Measurements from ENCODE around the gene PIKFYVE. TPM values are rescaled to one million over a fixed set of nuclear protein-coding genes. Genes with fewer than 3 reads are reported as not detected.
"Not testable (repeated sequence)": the region's sequence is repeated elsewhere in the genome, so short reads cannot be mapped to it uniquely, and the experiment has no call there.

Gene PIKFYVE, protein sequence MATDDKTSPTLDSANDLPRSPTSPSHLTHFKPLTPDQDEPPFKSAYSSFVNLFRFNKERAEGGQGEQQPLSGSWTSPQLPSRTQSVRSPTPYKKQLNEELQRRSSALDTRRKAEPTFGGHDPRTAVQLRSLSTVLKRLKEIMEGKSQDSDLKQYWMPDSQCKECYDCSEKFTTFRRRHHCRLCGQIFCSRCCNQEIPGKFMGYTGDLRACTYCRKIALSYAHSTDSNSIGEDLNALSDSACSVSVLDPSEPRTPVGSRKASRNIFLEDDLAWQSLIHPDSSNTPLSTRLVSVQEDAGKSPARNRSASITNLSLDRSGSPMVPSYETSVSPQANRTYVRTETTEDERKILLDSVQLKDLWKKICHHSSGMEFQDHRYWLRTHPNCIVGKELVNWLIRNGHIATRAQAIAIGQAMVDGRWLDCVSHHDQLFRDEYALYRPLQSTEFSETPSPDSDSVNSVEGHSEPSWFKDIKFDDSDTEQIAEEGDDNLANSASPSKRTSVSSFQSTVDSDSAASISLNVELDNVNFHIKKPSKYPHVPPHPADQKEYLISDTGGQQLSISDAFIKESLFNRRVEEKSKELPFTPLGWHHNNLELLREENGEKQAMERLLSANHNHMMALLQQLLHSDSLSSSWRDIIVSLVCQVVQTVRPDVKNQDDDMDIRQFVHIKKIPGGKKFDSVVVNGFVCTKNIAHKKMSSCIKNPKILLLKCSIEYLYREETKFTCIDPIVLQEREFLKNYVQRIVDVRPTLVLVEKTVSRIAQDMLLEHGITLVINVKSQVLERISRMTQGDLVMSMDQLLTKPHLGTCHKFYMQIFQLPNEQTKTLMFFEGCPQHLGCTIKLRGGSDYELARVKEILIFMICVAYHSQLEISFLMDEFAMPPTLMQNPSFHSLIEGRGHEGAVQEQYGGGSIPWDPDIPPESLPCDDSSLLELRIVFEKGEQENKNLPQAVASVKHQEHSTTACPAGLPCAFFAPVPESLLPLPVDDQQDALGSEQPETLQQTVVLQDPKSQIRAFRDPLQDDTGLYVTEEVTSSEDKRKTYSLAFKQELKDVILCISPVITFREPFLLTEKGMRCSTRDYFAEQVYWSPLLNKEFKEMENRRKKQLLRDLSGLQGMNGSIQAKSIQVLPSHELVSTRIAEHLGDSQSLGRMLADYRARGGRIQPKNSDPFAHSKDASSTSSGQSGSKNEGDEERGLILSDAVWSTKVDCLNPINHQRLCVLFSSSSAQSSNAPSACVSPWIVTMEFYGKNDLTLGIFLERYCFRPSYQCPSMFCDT (N-terminal part only)
- 34.3 and 38.4 TPM in 2 replicates for total RNA-seq (2014; rRNA removed; shearing (Covaris generic))
- 13.6 and 21.9 TPM in 2 replicates for polyA plus RNA-seq (2014; cell fraction: nucleus; rRNA removed)

DNA sequence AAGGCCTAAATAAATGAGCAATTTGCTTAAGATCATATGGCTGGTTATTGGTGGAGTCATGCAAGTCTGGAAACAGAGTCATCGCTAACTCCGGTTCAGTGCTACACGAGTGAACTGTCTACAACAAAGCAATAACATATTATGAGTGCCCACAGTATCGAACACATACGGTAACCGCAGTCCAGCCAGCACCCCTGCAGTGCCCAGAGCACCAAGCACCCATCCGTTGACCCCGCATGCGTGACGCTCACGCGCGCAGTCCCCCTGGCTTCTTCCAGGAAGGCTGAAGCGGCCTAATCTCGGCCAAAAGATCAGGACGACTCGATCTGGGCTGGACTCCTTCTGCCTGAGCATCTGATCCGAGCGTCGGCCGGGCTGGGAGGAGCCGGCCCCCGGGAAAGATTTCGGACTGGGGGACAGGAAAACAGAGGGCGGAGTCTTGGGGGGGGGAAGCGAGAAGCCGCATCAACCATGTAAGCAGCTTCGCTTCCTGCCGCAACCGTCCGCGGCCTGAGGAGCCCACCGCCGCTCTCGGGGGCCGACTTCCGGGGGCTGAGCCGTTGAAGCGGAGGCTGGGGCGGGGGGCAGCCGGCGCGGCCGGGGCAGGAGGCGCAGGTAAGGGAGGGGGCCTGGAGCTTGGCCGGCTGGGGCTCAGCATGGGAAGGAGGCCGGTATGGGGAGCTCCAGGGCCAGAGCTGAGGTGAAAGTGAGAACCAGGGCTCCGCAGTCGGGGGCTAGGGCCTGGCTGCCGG lies at the start of gene PIKFYVE:
Gene PIKFYVE, plus strand, starts transcription at position 455 of the 752 bp plus-strand sequence. CDS start 5,265 bp downstream, outside the sequence.
- DNase-seq (ENCODE audit: extremely low read depth, low read depth) = peak; percentile 96

DNA sequence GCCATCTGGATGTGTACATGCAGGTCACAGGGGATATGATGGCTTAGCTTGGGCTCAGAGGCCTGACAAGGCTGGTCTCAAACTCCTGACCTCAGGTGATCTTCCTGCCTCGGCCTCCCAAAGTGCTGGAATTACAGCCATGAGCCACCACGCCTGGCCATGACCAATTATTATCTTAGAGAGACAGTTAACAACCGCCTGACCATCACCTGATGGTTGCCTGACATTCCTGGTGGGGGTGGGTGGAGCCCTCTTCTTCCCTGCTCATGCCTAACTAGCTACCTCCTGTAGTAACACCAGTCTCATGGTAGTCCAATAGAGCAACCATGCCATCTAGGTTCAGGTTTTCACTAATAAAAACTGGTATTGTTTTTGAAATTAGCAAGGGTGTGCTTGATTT lies 44.2 kb upstream of the PIKFYVE start:
- DNase-seq (ENCODE audit: extremely low read depth, low read depth) = not testable (repeated sequence)

DNA sequence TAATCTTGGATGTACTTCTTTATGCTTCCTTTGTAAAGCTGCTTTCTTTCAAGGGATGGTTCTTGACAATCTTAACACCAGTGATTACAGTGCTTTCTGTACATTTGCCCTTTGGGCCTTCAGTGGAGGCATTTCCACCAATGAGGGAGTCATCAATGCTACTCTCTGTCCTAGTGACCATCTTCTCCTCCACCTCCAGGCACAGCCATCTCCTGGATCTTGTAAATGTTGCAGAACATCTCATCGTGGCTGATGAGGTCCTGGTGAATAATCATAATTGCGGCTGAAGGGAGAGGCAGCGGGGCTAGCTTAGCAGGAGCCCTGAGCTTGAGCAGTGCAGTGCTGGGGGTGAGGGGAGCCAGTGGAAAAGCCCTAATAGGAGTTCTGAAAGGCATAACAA lies 43.7 kb upstream of the PIKFYVE start:
- DNase-seq (ENCODE audit: extremely low read depth, low read depth) = no peak

DNA sequence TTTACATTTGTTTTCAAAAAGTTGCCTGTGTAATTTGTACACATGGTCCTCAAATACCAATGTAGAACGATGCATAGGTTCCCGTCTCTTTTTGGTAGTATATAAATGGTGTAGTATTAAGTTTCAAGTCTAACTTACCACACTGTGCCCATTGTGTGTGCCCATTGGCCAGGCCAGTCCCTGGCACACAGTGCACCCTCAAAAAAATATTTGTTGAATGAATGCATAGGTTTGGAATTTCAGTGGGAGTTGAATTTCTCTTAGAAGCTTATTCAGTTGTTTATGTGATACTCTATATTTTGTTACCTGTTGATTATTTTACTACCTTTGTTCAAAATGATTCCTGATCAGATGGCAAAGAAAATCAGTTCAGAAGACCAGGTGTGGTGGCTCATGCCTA lies 41.3 kb upstream of the PIKFYVE start:
- DNase-seq (ENCODE audit: extremely low read depth, low read depth) = no peak

DNA sequence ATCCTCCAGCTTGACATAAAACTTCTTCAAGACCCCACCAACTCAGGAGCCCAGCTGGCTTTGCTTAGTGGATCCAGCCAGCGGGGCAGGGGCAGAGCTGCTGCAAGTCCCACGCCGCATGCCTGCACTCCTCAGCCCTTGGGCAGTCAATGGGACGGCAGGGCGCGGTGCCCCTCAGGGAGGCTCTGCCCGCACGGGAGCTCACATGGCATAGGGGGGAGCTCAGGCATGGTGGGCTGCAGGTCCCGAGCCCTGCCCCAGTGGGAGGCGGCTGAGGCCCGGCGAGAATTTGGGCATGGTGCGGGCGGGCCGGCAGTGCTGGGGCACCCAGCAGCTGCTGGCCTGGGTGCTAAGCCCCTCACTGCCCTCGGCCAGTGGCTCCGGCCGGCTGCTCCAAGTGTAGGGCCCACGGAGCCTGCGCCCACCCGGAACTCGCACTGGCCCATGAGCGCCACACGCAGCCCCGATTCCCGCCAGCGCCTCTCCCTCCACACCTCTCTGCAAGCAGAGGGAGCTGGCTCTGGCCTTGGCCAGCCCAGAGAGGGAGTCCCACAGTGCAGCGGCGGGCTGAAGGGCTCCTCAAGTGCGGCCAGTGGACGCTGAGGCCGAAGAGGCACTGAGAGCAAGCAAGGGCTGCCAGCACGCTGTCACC lies 38.3 kb upstream of the PIKFYVE start:
- DNase-seq (ENCODE audit: extremely low read depth, low read depth) = no peak

DNA sequence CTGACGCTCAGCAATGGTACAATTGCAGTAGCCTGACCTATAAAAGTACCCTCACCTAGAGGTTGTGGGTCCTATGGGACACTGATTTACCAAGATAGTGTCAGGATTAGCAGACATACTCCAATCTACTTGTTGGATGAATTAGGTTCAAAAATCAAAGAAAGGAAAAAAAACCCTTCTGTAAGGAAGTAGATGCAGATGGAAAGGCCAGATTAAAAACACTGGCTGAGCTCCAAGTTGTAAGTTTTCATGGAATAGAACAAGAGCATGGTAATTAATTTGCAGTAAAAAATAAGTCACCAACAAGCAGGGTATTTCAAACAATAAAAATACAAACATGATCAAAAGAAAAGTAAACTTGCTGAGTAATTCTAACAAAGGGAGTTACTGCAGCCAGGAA lies 37.6 kb upstream of the PIKFYVE start:
- DNase-seq (ENCODE audit: extremely low read depth, low read depth) = no peak

DNA sequence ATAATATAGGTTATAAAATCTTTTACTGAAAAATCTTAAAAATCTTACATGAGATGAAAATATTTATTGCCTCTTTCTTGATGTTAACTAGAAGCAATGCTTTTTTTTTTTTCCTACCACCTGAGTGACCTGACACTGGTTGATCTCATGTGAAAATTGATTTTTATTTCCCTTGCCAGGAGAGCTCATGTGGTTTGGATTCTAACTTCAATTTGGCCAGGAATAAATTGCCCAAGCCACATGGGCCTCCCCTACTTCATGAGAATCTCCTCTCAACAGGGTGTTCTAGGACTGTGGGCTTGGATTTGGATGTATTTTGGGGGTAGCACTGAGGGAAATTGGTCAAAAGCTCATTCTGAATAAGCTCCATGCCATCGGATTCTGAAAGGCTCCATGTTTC lies 31.3 kb upstream of the PIKFYVE start:
- no peak for DNase-seq (ENCODE audit: extremely low read depth, low read depth)

DNA sequence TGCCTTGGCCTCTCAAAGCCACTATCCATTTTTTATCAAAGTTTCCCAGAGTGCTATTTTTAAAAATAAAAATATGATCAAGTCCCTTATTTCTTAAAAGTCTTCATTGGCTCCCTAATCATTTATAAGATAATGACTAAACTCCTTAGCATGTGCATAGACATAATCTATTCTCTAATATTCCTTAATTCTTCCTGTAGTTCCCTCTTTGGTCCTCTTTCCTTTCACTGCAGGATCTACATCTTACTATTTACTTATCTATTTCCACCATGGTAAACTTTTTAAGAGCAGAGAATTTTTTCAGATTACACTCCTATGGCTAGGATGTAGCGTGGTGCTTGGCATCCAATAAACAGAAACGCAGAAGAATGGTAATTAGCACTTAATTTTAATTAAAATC lies 30.2 kb upstream of the PIKFYVE start:
- no peak for DNase-seq (ENCODE audit: extremely low read depth, low read depth)

DNA sequence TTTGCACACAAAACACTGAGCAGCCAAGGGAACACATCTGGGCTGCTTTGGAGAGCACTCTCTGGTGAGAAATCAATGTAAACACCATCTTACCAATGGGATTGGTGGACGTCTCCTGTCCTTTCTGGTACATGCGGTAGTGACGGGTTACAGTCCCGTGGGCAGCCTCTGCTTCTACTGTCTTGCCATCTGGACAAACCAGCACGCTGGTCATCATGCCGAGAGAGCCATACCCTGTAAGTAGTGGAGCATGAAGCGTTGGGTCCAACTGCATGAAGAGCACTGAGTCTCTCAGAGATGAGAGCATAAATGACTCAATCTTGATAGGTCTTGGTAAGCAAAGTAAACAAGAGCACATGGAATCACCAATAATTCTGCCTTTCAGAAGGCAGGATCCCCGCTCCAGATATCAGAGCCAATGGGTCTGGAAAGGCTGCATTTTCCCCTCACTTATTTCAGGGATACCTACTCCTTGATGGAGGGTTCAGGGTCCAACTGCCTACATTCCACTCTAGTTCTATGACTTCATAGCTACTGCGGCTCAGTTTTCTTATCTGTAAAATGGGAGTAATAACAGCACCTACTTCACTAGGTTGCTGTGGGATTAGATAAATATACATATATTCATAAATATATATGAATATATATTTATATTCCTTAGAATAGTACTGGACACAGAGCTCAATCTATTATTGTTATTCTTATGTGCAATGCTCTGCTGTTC lies 26.1 kb upstream of the PIKFYVE start:
- no peak for DNase-seq (ENCODE audit: extremely low read depth, low read depth)

DNA sequence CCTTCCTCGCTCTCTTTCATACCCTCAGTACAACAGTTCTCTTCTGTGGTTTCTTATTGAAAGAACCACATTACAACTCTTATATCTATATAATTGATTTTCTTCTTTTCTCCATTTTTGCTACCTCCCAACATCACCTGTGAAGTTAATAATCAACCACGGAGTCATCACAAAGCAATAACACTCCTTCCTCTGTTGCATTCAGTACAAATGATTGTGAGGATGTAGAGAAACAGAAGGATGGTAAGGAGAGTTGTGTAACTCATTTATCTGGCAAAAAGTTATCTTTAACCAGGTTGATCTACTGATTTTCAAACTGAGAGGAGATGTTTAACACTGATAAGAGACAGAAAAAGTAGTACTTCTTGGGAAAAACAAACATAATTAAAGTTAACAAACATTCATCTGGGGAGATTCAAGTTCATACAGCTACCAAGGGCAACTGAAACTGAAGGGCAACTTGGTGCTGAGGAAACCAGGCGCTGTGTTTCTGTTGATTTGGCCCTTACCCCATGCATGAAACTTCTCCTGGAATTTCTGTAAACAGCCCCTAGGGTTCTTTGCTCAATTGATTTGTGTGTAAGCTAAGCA lies 25.3 kb upstream of the PIKFYVE start:
- no peak for DNase-seq (ENCODE audit: extremely low read depth, low read depth)

DNA sequence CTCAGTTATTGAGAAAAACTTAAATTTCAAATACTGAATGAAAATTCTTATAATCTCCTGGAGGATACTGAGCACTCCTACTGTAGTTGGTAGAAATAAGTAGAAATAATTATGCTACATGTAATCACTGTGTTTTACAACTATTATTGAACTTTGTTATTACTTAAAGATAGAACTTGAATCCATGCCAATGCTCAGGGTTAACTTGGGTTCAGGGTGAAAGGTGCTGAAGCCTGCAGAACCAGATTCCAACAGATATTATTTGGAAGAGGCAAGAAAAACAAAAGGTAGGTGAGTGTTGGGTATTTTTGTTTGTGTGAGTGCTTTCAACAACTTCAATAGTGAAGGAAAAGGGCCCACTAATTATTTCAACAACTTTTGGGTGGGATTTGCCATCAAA lies 21.6 kb upstream of the PIKFYVE start:
- DNase-seq (ENCODE audit: extremely low read depth, low read depth) = no peak

DNA sequence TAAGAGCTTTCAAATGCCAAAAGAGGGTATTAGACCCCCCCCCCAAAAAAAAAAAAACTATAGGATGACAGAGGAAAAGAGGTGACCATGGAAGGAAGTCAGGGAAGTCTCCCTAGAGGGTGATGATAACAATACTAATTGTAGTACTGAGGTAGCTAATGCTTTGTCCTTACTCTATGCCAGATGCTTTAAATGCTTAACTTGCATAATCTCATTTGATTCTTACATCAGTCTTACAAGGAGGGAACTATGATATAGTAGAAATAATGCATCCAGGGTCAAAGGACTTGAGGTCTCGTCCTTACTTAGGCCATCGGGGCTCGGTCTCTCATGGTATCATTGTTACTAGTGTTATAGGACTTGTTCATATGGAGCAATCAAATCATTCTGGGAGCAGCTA lies 20.3 kb upstream of the PIKFYVE start:
- no peak for DNase-seq (ENCODE audit: extremely low read depth, low read depth)

DNA sequence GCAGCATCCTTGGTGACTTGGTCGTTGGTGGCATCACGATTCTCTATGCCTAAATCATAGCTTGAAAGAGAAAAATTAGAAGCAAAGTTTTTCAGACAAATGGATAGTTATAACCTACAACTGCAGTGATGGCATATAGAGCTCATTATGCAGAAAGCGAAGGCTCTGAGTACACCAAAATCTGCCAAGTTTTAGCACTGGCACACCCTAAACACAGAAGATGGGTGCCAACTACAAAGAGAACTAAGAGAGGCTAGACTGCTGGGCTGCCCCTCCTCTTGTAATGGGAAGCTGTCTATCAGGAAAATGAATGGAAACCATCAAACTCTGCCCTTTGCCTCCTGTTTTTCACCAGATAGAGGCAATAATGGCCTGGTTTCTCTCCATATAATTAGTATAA lies 17.5 kb upstream of the PIKFYVE start:
- no peak for DNase-seq (ENCODE audit: extremely low read depth, low read depth)

DNA sequence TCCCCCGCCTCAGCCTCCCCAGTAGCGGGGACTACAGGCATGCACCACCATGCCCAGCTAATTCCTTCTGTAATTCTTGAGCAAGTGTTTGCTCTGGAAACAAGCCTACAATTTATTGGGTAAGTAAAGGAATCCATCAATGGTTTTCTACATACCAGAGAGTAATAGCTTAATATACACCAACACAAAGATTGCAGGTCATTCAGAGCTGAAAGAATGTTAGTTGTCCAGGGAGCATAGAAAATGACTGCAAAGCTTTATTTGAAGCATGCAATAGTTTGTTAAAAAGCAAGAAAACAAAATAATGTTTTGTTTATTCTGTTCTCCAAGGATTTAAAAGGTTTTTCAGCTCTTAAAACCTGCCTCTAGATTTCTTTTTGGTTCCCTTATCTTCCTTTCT lies 16.8 kb upstream of the PIKFYVE start:
- no peak for DNase-seq (ENCODE audit: extremely low read depth, low read depth)

DNA sequence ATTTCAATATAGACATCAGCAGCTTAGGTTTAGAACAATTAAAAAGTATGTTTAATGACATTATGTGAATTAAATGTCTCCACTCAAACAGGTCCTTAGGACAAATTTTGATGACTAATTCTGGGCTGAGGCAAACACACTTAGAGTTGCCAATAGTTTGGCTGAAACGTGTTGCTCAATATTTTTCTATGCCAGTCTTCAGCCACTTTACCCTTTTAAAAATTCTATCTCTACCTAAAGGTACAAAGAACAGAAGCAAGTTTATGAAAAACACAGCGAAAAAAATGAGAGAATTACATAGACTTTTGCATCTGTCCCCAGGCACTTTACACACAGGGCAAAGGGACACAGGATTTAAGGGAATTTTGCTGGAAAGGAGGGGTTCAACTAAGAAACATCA lies 15.7 kb upstream of the PIKFYVE start:
- DNase-seq (ENCODE audit: extremely low read depth, low read depth) = no peak

DNA sequence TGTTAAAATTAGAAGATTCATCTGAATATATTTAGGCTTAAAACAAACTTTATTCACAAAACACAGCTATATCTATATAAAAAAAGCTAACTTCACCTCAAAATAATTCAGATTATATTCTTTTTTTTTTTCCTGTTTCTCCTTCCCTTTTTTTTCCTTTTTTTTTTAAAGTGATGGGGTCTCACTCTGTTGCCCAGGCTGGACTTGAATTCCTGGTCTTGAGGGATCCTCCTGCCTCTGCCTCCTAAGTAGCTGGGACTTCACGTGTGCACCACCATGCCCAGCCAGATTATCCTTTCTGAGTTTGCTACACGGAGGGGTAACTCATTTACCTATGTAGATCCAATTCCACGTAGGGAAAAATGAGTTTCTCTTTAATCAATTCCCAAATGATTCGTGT lies 15.0 kb upstream of the PIKFYVE start:
- no peak for DNase-seq (ENCODE audit: extremely low read depth, low read depth)

DNA sequence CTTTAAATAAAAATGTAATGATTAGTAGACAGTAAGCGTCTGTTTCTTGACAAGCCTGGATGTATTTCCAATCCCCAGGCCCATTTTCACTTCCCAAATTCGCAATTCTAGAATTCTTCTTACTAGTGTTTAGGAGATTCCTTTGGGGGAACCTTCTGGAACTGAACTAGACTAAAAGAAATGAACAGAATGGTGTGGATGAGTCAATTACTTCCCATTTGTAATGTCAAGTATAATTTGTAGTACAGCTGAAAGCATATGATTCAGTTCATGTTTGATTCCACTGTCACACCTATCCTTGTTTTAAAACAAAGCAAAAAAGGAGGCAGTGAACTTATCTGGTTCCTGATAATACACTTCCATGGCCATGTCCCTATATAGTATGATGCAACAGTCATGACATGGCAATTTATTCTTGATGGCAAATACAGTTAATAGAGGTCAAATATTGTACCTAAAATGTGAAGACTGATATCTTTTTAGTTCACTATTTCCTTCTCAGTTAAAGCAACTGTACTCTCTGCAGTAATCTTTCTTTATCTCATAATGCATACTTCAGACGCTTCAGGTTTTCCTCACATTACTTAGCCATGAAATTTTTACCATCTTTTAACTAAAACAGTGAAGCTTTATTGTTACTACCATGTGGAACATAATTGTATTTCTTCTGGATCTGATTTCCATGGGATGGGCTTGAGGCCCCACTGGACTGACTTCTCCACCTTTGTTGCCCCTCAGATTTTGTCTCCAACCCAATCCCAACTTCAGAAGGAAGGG lies 13.2 kb upstream of the PIKFYVE start:
- DNase-seq (ENCODE audit: extremely low read depth, low read depth) = peak; percentile 62

DNA sequence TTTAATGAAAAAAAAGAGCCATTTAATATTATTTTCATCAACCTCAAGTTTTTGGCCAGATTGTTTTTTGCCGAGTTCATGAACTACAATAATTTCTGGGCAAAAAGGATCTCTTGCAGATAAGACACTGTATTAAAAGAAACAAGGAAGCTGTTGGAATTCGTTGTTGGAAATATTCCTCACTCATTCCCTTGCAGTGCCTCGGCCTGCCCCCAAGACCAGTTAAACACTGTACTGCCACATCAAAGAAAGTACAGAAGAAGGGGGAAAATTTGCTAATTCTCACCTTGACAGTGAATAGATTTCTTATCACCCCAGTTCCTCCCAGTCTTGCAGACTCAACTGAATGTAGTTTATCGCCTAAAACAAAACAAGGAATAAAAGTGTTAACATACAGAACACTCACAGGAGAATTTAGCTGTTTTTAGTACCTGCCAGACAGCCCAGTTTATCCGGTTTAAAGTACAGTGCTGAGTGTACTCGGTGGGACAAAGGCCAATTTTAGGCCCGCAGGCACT lies 12.4 kb upstream of the PIKFYVE start:
- no peak for DNase-seq (ENCODE audit: extremely low read depth, low read depth)

Measured in NCI-H460 (cell line).